GM12891 (cell line): ENCODE results near the gene DCLRE1B.

Source experiments
- POLR2A ChIP-seq: IDR thresholded peaks from 2 replicates; pipeline ENCODE4 v1.6.1; 2011; ENCODE audit warnings: low read depth, low read length, control low read depth
- POLR2AphosphoS5 ChIP-seq: IDR thresholded peaks from 2 replicates; pipeline ENCODE4 v1.6.1; 2011; ENCODE audit warnings: low read depth, low read length, control low read depth
- SPI1 ChIP-seq: IDR thresholded peaks from 2 replicates; pipeline ENCODE4 v1.6.1; 2011; ENCODE audit warnings: low read depth, low read length, control low read depth
- TAF1 ChIP-seq: IDR thresholded peaks from 2 replicates; pipeline ENCODE4 v1.6.1; 2011; ENCODE audit warnings: low read depth, low read length, control low read depth

DNA sequence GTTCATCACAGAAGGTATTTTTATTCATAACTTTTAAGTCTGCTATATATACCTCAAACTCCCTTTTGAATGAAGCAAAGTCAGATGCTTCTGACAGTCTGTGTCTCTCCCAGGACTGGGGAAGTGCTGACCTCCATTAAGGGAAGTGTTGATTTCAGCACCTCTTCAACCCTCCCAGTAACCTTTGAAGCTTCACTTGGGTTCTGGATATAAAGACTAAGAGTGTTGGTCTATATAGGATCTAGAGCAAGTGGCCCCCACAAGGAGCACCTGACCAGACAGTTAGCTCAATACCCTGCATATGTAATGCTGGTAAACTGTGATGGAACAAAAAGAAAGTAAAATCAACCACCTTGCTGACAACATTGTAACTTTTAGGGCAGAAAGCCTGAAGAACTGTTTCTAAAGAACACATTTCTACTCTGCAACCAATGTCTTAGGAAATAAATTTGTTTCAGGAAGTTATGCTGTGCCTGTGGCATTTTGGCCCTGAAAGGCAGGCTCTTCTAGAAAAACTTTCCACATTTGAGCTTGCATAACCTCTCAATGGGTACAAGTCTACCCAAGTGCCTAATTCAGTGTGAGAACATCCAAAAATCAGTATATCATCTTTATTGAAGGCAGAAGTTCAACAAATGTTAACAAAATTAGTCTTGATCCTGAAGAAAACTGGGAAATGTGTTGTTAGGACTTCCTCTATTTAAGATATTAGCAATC, 32.7 kb upstream of the DCLRE1B start:
- TF ChIP-seq POLR2AphosphoS5 (no peak), POLR2A (no peak), TAF1 (no peak), SPI1 (peak; percentile 48)
